GM19025 (cell line): ENCODE measurements around the gene CD80.
"Not testable (repeated sequence)": the region's sequence is repeated elsewhere in the genome, so short reads cannot be mapped to it uniquely, and the experiment has no call there.

ENCODE experiments used
- ATAC-seq: cut with Tn5 transposase; IDR thresholded peaks from one replicate; pipeline ENCODE4 v1.9.1; 2021; ENCODE audit warnings: mild to moderate bottlenecking, low read depth, moderate library complexity; ENCODE audit not compliant: unreplicated experiment

Gene CD80

GRCh38 chr3:119559441-119559963 lies at the start of gene CD80:
CD80 (minus strand) TSS chr3:119559614; CDS start chr3:119557728, 1,886 bp downstream.
- ATAC-seq, result peak; percentile 41

- no peak for ATAC-seq
Observed at GRCh38 chr3:119608405-119609000, 49.1 kb upstream of the CD80 start.

GRCh38 chr3:119604878-119605277 lies 45.5 kb upstream of the CD80 start:
- ATAC-seq, result no peak

- no peak for ATAC-seq
Observed at GRCh38 chr3:119602676-119603075, 43.3 kb upstream of the CD80 start.

GRCh38 chr3:119601154-119601553 lies 41.7 kb upstream of the CD80 start:
- peak; percentile 10 for ATAC-seq

GRCh38 chr3:119600732-119601131 lies 41.3 kb upstream of the CD80 start:
- ATAC-seq, result peak; percentile 62

GRCh38 chr3:119599558-119600174 lies 40.3 kb upstream of the CD80 start:
- ATAC-seq, result no peak

- ATAC-seq, result peak; percentile 46
Observed at GRCh38 chr3:119598410-119599098, 39.1 kb upstream of the CD80 start.

- ATAC-seq, result no peak
Observed at GRCh38 chr3:119597548-119598288, 38.3 kb upstream of the CD80 start, which contains the start of gene PLA1A. PLA1A (plus strand) TSS chr3:119597885; CDS start chr3:119597914, 29 bp downstream.

GRCh38 chr3:119596398-119596797 lies 37.0 kb upstream of the CD80 start:
- no peak for ATAC-seq

- ATAC-seq, result no peak
Observed at GRCh38 chr3:119595639-119596334, 36.4 kb upstream of the CD80 start.

- ATAC-seq, result not testable (repeated sequence)
Observed at GRCh38 chr3:119594929-119595328, 35.5 kb upstream of the CD80 start.

- no peak for ATAC-seq
Observed at GRCh38 chr3:119594066-119594465, 34.7 kb upstream of the CD80 start.

GRCh38 chr3:119592861-119593260 lies 33.4 kb upstream of the CD80 start:
- no peak for ATAC-seq

GRCh38 chr3:119590706-119591105 lies 31.3 kb upstream of the CD80 start:
- ATAC-seq, result no peak

- no peak for ATAC-seq
Observed at GRCh38 chr3:119589102-119589773, 29.8 kb upstream of the CD80 start.

GRCh38 chr3:119588112-119588511 lies 28.7 kb upstream of the CD80 start:
- no peak for ATAC-seq

GRCh38 chr3:119586733-119587172 lies 27.3 kb upstream of the CD80 start:
- ATAC-seq, result no peak

- no peak for ATAC-seq
Observed at GRCh38 chr3:119585856-119586570, 26.6 kb upstream of the CD80 start.
